ENCODE measurements around the gene NHSL2. TPM values are rescaled to one million over a fixed set of nuclear protein-coding genes. Genes with fewer than 3 reads are reported as not detected.

Gene NHSL2
- total RNA-seq, 1 donor from 2014 or later = 4.0 TPM

DNA sequence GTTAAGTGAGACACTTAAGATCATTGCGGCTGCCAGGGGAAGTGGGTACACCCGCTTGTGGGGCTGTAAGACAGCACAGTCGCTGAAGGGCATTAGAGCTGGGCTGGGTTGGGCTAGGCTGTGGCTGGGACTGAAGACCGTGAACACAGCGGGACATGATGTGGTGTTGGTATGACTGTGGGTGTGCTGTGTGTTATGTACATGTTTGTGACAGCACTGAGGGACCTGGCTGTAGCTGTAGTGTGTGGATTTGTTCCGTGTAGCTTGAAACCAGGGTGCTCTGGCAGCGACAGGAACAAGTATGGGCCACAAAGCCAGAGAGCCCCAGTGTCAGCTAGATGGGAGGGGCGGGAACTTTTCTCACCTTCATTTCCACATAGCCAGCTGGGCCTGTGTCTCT lies 82.1 kb downstream of the NHSL2 start:
- Histone ChIP-seq H3K27me3 (no peaks in the 10 kb centered on the region), H3K4me3 (no peak overlapping the region), H3K27ac (no peak overlapping the region), H3K36me3 (no peaks in the 10 kb centered on the region), H4K20me1 (ENCODE audit: low read depth) (no peaks in the 10 kb centered on the region), H3K4me2 (no peak overlapping the region), H3F3A (ENCODE audit: low read depth) (peaks cover 15% of the 10 kb centered on the region), H3K79me2 (ENCODE audit: low read depth) (no peaks in the 10 kb centered on the region), H3K9me3 (ENCODE audit: low read depth) (no peaks in the 10 kb centered on the region), H3K4me1 (peaks cover 9% of the 10 kb centered on the region), H2AFZ (replicated peaks) (no peak overlapping the region), H3K9ac (no peak overlapping the region)
- DNase-seq (ENCODE audit: low spot score) = no peak
- H3K4me1 Mint-ChIP-seq = peaks cover 44% of the 10 kb centered on the region
- H3K27ac Mint-ChIP-seq = no peak overlapping the region
- H3K4me3 Mint-ChIP-seq = no peak overlapping the region
- peaks cover 11% of the 10 kb centered on the region for H3K9me3 Mint-ChIP-seq
- no peaks in the 10 kb centered on the region for H3K36me3 Mint-ChIP-seq
- TF ChIP-seq EZH2phosphoT487 (IDR thresholded peaks at IDR 0.05) = no peak
- no peak for TF ChIP-seq EZH2 (IDR thresholded peaks at IDR 0.05)
- TF ChIP-seq, protein P1, sequence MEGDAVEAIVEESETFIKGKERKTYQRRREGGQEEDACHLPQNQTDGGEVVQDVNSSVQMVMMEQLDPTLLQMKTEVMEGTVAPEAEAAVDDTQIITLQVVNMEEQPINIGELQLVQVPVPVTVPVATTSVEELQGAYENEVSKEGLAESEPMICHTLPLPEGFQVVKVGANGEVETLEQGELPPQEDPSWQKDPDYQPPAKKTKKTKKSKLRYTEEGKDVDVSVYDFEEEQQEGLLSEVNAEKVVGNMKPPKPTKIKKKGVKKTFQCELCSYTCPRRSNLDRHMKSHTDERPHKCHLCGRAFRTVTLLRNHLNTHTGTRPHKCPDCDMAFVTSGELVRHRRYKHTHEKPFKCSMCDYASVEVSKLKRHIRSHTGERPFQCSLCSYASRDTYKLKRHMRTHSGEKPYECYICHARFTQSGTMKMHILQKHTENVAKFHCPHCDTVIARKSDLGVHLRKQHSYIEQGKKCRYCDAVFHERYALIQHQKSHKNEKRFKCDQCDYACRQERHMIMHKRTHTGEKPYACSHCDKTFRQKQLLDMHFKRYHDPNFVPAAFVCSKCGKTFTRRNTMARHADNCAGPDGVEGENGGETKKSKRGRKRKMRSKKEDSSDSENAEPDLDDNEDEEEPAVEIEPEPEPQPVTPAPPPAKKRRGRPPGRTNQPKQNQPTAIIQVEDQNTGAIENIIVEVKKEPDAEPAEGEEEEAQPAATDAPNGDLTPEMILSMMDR (IDR thresholded peaks at IDR 0.05) = no peak
- H3K27me3 Mint-ChIP-seq (ENCODE audit: insufficient read depth, low read depth) = peaks cover 13% of the 10 kb centered on the region

DNA sequence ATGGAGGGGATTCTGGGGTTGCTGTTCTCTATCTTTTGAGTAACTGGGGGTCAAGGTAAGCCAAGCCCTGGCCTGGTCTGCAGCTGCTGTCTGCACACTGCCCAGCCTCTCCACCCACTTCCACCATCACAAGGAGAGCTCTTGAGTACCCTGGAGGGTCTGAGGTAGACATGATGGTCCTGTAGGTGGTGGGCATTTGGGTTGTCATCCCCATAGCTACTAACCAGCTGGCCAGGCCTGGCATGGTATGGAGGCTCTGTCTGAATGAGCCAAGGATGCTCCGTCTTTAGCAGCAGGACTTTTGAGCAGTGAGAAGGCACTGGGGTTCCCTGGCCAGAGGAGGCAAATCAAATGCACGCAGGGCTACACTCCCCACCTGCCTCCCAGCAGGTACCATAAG lies 82.7 kb downstream of the NHSL2 start:
- Histone ChIP-seq H2AFZ (replicated peaks) (no peak overlapping the region), H3K4me1 (peaks cover 9% of the 10 kb centered on the region), H4K20me1 (ENCODE audit: low read depth) (no peaks in the 10 kb centered on the region), H3K9me3 (ENCODE audit: low read depth) (no peaks in the 10 kb centered on the region), H3K27me3 (no peaks in the 10 kb centered on the region), H3K27ac (no peak overlapping the region), H3K4me3 (no peak overlapping the region), H3K4me2 (no peak overlapping the region), H3K79me2 (ENCODE audit: low read depth) (no peaks in the 10 kb centered on the region), H3F3A (ENCODE audit: low read depth) (peaks cover 15% of the 10 kb centered on the region), H3K9ac (no peak overlapping the region), H3K36me3 (no peaks in the 10 kb centered on the region)
- TF ChIP-seq EZH2phosphoT487 (IDR thresholded peaks at IDR 0.05) = no peak
- TF ChIP-seq, protein P1 (IDR thresholded peaks at IDR 0.05) = no peak
- no peaks in the 10 kb centered on the region for H3K36me3 Mint-ChIP-seq
- H3K4me1 Mint-ChIP-seq = peaks cover 44% of the 10 kb centered on the region
- DNase-seq (ENCODE audit: low spot score) = no peak
- H3K4me3 Mint-ChIP-seq = no peak overlapping the region
- H3K27ac Mint-ChIP-seq = no peak overlapping the region
- H3K9me3 Mint-ChIP-seq = peaks cover 11% of the 10 kb centered on the region
- H3K27me3 Mint-ChIP-seq (ENCODE audit: insufficient read depth, low read depth) = peaks cover 13% of the 10 kb centered on the region

DNA sequence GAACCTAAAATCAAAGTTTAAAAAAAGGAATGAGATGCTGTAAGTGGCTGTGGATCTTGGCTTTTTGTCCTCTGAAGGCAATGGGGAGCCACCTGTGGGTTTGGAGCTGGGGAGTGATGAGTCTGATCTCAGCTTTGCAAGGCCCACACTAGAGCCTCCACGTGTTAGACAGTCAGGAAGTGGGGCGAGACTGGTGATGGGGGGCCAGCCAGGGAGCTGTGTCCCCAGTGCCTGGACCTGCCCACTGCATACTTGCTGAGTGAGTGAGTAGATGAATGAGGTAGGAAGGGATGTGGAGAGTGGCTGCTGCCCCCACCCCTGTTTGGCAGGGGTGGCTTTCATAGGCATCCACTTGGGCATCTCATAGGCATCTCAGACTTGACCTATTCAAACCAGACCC lies 84.0 kb downstream of the NHSL2 start:
- no peaks in the 10 kb centered on the region for H3K36me3 Mint-ChIP-seq
- peaks cover 9% of the 10 kb centered on the region for H3K4me1 ChIP-seq
- no peak overlapping the region for H3K4me2 ChIP-seq
- H3K9ac ChIP-seq = no peak overlapping the region
- peaks cover 13% of the 10 kb centered on the region for H3K27me3 Mint-ChIP-seq (ENCODE audit: insufficient read depth, low read depth)
- no peak overlapping the region for H3K27ac ChIP-seq
- no peak for DNase-seq (ENCODE audit: low spot score)
- no peaks in the 10 kb centered on the region for H4K20me1 ChIP-seq (ENCODE audit: low read depth)
- no peak overlapping the region for H3K4me3 Mint-ChIP-seq
- peaks cover 47% of the 10 kb centered on the region for H3K4me1 Mint-ChIP-seq
- H3K4me3 ChIP-seq = no peak overlapping the region
- TF ChIP-seq, protein P1 (IDR thresholded peaks at IDR 0.05) = no peak
- TF ChIP-seq EZH2 (IDR thresholded peaks at IDR 0.05) (no peak), EZH2phosphoT487 (IDR thresholded peaks at IDR 0.05) (no peak)
- H2AFZ ChIP-seq (replicated peaks) = no peak overlapping the region
- H3K9me3 Mint-ChIP-seq = peaks cover 5% of the 10 kb centered on the region
- H3K9me3 ChIP-seq (ENCODE audit: low read depth) = no peaks in the 10 kb centered on the region
- no peak overlapping the region for H3K27ac Mint-ChIP-seq
- H3F3A ChIP-seq (ENCODE audit: low read depth) = peaks cover 15% of the 10 kb centered on the region
- H3K79me2 ChIP-seq (ENCODE audit: low read depth) = no peaks in the 10 kb centered on the region
- H3K36me3 ChIP-seq = no peaks in the 10 kb centered on the region
- no peaks in the 10 kb centered on the region for H3K27me3 ChIP-seq
